Activated naive CD4-positive, alpha-beta T cell treated with anti-CD3 and anti-CD28 coated beads, Interleukin-2, amount 50 U/mL, for 16 hours (primary cell): ENCODE results near the gene SPHK2.
"Not testable (repeated sequence)": the region's sequence is repeated elsewhere in the genome, so short reads cannot be mapped to it uniquely, and the experiment has no call there.

ENCODE experiments used
- DNase-seq: peaks from one replicate; pipeline ENCODE4 v3.0.0-alpha.2; 2020

SPHK2 gene

DNA sequence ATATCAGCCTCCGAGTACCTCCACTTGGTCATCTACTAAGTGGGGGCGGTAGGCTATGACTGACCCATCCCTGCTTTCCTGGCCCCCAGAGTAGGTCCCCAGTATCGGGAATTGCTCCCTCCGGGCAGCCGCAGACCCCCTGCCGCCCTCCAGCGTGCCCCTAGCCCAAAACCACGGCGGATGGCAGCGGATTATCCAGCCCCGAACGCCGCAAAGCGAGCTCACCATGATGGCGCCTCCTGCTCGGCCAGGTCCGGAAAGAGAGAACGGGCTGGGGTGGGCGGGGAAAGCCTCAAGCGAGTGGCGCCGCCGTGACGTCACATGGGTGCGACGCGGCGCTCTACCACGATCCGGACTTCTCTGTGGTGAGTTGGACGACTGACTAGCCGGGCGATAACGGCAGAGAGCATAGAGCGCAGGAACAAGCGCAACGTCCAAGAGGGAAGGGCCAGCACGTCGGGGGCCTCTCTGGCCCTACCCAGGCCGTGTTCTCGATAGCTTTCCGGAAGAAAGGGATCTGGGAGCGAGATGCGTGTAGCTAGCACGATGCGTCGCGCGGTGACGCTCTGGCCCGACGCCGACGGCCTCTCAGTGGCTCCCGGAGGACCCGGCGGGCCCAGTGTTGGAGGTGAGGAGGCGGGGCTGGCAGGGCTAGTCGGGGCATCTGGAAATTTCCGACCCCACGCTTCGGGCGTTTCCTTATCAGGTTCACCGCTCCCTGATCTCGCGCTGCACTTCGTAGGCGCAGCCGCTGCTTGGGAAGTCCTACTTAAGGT lies at the start of gene SPHK2, which contains the start of gene RPL18:
TSS of gene SPHK2 (plus strand) at position 591 of the 776 bp plus-strand sequence. CDS start 1,009 bp downstream, outside the sequence.
TSS of gene RPL18 (minus strand) at position 263 of the 776 bp plus-strand sequence. CDS start at position 228, 35 bp downstream.
- peak; percentile 94 for DNase-seq

DNA sequence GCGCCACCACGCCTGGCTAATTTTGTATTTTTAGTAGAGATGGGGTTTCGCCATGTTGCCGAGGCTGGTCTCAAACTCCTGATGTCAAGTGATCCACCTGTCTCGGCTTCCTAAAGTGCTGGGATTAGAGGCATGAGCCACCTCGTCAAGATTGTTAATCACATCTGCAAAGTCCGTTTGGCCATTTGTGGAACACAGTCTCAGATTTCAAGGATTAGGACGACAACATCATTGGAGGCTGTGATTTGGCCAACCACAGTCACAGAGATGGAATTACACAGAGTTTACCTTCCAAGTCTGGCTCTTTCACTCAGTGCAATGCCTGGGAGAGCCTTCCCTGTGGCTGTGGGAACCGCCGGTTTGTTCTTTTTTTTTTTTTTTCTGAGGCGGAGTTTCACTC lies 49.5 kb upstream of the SPHK2 start:
- DNase-seq, result no peak

DNA sequence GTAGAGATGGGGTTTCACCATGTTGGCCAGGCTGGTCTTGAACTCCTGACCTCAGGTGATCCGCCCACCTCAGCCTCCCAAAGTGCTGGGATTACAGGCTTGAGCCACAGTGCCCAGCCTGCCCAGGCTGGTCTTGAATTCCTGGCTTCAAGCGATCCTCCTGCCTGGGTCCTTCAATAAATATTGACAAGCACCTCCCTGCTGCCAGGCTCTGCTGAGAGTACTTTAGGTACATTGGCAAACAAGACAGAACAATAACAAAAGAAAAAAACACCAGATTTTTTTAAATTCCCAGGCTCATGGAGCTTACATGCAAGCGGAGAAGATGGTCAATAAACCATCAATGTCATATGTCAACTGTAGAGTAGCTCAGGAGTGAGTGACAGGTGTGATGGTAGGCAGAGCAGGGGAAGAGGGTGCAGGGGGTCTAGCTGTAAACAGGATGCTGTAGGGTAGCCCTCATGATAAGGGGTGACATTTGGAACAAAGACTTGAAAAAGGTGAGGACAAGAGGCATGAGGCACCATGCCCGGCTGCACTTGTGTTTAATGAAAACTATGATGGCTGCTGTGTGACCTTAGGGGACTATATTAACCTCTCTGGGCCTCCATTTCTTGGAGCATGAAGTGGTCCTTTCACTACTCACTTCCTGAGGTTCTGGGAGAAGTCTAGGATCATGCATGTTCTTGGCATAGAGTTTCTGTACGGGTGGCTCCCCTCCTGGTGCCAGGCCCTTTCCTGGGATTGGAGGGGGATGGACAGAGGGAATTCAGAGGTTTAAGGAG lies 47.7 kb upstream of the SPHK2 start:
- DNase-seq, result no peak

DNA sequence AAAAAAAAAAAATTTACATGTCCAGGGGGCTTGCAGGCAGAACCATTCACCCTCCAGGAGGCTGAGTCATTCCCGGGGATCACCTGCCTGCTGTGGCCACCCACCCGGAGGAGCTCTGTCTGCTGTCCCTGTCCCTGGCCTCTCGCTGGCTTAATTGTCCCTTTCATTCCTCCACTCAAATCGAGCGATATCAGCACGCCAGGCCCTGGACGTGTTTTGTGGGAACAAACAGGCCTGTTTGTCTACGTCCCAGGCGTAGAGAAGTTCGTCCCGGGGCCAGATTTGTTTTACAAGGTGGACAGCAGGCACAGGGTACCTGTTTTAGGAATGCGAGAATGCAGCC lies 46.2 kb upstream of the SPHK2 start:
- no peak for DNase-seq

- DNase-seq, result no peak
Measured at GRCh38 chr19:48575931-48576622, 43.2 kb upstream of the SPHK2 start.

GRCh38 chr19:48577908-48578307 lies 41.4 kb upstream of the SPHK2 start:
- not testable (repeated sequence) for DNase-seq

DNA sequence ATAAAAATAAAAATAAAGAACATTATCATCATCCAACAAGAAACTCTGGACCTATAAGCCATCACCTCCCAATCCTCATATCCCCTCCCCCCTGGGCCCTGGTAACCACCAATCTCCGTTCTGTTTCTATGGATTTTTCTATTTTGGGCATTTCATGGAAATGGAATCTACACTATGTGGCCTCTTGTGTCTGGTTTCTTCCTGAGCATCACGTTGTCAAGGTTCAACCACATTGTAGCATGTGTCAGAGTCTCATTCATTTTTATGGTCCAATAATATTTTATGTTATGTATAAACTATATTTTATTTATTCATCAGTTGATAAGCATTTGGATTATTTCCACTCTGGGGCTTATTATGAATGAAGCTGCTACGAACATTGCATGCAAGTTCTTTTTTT lies 40.4 kb upstream of the SPHK2 start:
- no peak for DNase-seq

DNA sequence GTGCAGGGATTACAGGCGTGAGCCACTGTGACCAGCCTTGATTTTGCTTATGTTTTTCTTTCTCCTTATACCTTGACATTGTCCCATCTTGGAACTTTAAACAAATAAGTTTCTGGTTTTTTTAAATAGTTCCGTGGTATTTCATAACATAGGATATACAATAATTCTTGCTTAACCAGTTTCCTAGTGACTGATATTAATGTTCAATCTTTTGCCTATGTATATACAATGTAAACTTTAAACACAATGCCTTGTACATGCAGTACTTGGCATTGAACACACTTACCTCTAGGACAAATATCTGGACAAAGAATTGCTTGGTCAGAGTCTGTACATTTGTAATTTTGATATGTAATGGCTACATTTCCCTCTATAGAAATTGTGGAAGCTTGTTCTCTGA lies 37.1 kb upstream of the SPHK2 start:
- no peak for DNase-seq

DNA sequence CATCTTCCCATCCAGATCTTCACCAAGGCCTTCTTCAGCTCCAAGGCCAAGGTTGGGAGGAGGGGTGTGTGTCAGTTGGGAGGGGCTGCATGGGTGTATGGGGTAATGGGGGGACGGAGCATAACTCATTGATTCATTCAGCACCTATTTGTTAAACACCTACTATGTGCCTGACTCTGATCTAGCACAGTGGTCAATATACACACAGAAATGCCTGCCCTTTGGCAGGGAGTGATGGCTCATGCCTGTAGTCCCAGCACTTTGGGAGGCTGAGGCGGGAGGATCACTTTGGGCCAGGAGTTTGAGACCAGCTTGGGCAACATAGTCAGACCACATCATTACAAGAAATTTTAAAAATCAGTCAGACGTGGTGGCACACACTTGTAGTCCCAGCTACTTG lies 31.9 kb upstream of the SPHK2 start:
- DNase-seq, result no peak

- DNase-seq, result peak; percentile 85
Measured at GRCh38 chr19:48588670-48589401, 30.5 kb upstream of the SPHK2 start.

DNA sequence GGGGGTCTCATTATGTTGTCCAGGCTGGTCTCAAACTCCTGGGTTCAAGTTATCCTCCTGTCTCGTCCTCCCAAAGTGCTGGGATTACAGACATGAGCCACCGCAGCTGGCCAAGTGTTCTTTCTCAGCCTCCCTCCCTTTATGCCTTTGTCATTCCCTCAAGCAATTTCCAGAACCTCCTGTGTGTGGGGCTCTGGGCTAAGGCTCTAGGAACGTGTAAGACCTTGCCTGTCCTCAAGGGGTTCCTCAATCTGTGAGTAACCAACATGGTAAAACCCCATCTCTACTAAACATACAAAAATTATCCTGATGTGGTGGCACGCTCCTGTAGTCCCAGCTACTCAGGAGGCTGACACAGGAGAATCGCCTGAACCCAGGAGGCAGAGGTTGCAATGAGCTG lies 28.3 kb upstream of the SPHK2 start:
- no peak for DNase-seq

DNA sequence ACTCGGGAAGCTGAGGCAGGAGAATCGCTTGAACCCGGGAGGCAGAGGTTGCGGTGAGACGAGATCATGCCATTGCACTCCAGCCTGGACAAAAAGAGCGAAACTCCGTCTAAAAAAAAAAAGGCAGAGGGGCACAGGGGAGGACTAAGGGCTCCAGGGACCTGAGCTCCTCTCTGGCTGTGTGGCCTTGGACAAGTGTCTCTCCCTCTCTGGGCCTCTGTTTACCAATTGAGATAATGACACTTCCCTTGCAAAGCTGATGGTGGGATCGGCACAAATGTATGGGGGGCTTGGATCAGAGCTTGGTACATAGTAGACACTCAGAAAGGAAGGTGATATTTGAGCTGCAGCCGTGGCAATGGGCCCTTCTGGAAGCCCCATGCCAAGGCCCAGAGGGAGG lies 24.1 kb upstream of the SPHK2 start:
- no peak for DNase-seq

- DNase-seq, result no peak
Measured at GRCh38 chr19:48595833-48596232, 23.5 kb upstream of the SPHK2 start.

- no peak for DNase-seq
Measured at GRCh38 chr19:48596237-48596636, 23.1 kb upstream of the SPHK2 start.

- DNase-seq, result peak; percentile 43
Measured at GRCh38 chr19:48596679-48597465, 22.4 kb upstream of the SPHK2 start.

GRCh38 chr19:48598996-48599700 lies 20.2 kb upstream of the SPHK2 start:
- no peak for DNase-seq

GRCh38 chr19:48600679-48601417 lies 18.5 kb upstream of the SPHK2 start:
- no peak for DNase-seq

DNA sequence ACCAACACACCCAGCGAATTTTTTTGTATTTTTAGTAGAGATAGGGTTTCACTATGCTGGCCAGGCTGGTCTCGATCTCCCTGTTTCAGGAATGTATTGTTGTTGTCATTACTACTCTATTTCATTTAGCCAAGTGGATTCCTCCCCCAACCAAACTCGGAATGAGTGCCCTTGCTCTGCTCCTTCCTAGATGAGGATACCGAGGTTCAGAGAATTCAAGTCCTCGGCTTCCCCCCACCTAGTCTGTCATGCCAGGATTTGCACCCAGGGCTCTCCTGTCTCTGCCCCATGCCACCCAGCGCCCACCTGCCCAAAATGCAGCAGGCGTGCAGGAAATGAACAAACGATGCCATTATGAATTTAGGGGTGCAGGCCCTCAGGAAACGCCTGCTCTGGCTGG lies 16.3 kb upstream of the SPHK2 start:
- DNase-seq, result no peak

GRCh38 chr19:48603449-48603848 lies 15.9 kb upstream of the SPHK2 start:
- no peak for DNase-seq

DNA sequence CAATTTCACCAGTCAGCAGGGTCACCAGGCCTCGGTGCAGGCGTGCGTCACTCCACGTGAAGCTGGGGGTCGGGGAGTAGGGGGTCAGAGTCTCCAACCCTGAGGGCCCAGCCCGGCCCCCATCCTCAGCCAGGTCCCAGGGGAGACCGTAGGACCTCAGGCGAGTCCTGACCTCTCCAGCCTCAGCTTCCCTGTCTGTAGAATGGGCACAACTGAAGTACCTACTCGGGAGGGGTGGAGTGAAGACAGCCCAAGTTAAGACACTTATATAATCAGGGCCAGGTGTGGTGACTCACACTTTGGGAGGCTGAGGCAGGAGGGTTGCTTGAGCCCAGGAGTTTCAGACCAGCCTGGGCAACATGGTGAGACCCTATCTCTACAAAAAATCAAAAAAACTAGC lies 15.5 kb upstream of the SPHK2 start:
- DNase-seq, result no peak
